Measurements from ENCODE around the gene C2CD5.

DNA sequence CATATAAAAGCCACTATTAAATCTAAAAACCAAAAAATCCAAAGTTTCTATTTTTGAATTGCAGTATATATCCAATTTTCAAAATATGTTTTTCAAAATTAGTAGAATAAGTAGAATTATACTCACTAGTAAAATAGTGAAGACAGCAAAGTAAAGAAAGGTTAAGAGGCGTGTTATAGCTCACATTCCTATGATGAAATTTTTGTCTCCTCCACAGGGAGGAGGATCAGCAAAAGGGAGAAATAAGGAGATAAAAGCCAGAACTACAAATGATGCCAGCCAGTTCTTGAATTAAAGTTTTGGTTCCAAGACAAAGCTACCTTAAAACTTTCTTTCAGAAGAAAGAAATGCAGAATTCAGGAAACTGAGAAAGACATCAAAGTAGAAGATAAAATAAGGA lies 50.0 kb downstream of the C2CD5 start:
- TF ChIP-seq, protein P1, sequence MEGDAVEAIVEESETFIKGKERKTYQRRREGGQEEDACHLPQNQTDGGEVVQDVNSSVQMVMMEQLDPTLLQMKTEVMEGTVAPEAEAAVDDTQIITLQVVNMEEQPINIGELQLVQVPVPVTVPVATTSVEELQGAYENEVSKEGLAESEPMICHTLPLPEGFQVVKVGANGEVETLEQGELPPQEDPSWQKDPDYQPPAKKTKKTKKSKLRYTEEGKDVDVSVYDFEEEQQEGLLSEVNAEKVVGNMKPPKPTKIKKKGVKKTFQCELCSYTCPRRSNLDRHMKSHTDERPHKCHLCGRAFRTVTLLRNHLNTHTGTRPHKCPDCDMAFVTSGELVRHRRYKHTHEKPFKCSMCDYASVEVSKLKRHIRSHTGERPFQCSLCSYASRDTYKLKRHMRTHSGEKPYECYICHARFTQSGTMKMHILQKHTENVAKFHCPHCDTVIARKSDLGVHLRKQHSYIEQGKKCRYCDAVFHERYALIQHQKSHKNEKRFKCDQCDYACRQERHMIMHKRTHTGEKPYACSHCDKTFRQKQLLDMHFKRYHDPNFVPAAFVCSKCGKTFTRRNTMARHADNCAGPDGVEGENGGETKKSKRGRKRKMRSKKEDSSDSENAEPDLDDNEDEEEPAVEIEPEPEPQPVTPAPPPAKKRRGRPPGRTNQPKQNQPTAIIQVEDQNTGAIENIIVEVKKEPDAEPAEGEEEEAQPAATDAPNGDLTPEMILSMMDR (conservative IDR thresholded peaks at IDR 0.05; ENCODE audit: low read depth, low read length): no peak
- no peak for TF ChIP-seq SMC3 (IDR thresholded peaks at IDR 0.05; ENCODE audit: low read depth, low read length)
- TF ChIP-seq CEBPB (IDR thresholded peaks at IDR 0.05; ENCODE audit: low read depth, low read length): no peak
- no peak for TF ChIP-seq MXI1 (IDR thresholded peaks at IDR 0.05; ENCODE audit: borderline replicate concordance, low read depth, low read length)
- TF ChIP-seq RCOR1 (IDR thresholded peaks at IDR 0.05; ENCODE audit: insufficient replicate concordance, low read length): no peak
- TF ChIP-seq RFX5 (IDR thresholded peaks at IDR 0.05; ENCODE audit: low read depth, low read length): no peak

All from IMR-90 (cell line).